ENCODE results near the gene TMEM132D. TPM values are rescaled to one million over a fixed set of nuclear protein-coding genes. Genes with fewer than 3 reads are reported as not detected.

Gene TMEM132D
- total RNA-seq, 2 experiments from 2014 or later, result not detected

GRCh38 chr12:129704232-129704830 lies 199.5 kb downstream of the TMEM132D start:
- Histone ChIP-seq H3K9me2 (ENCODE audit: insufficient read depth, low read length) (no peaks in the 10 kb centered on the region), H3K27ac (ENCODE audit: low read depth, low read length, poor library complexity, severe bottlenecking) (no peak overlapping the region), H3K36me3 (ENCODE audit: insufficient read depth, low read length) (no peaks in the 10 kb centered on the region), H3K79me2 (ENCODE audit: insufficient read depth, low read depth, low read length) (no peaks in the 10 kb centered on the region), H2AFZ (ENCODE audit: low read length) (no peak overlapping the region), H3K4me2 (ENCODE audit: low read length) (no peak overlapping the region), H4K20me1 (ENCODE audit: insufficient read depth, low read length) (no peaks in the 10 kb centered on the region), H3K4me1 (ENCODE audit: insufficient read depth, low read length, poor library complexity, severe bottlenecking) (no peaks in the 10 kb centered on the region), H3K4me3 (ENCODE audit: low read depth, low read length, poor library complexity, severe bottlenecking) (no peak overlapping the region), H3K9me3 (ENCODE audit: low read length) (no peaks in the 10 kb centered on the region)
- no TSS peak for BruUV-seq (replicated peaks)
- POLR2A ChIA-PET, result no interaction called here
- DNase-seq (ENCODE audit: low spot score), result no peak
- intact Hi-C loops (cut with micrococcal nuclease; ENCODE audit: unreplicated experiment), result no loop called here
- CTCF ChIA-PET (ENCODE audit: unreplicated experiment), result no interaction called here
- no peak for TF ChIP-seq EZH2phosphoT487 (IDR thresholded peaks at IDR 0.05; ENCODE audit: borderline replicate concordance, low read depth, low read length)
- TF ChIP-seq, protein P1, sequence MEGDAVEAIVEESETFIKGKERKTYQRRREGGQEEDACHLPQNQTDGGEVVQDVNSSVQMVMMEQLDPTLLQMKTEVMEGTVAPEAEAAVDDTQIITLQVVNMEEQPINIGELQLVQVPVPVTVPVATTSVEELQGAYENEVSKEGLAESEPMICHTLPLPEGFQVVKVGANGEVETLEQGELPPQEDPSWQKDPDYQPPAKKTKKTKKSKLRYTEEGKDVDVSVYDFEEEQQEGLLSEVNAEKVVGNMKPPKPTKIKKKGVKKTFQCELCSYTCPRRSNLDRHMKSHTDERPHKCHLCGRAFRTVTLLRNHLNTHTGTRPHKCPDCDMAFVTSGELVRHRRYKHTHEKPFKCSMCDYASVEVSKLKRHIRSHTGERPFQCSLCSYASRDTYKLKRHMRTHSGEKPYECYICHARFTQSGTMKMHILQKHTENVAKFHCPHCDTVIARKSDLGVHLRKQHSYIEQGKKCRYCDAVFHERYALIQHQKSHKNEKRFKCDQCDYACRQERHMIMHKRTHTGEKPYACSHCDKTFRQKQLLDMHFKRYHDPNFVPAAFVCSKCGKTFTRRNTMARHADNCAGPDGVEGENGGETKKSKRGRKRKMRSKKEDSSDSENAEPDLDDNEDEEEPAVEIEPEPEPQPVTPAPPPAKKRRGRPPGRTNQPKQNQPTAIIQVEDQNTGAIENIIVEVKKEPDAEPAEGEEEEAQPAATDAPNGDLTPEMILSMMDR (conservative IDR thresholded peaks at IDR 0.05; ENCODE audit: low read length), result no peak

GRCh38 chr12:129701631-129702101 lies 202.2 kb downstream of the TMEM132D start:
- no peak overlapping the region for H3K4me2 ChIP-seq (ENCODE audit: low read length)
- no peak overlapping the region for H3K4me3 ChIP-seq (ENCODE audit: low read depth, low read length, poor library complexity, severe bottlenecking)
- no peaks in the 10 kb centered on the region for H3K36me3 ChIP-seq (ENCODE audit: insufficient read depth, low read length)
- no TSS peak for BruUV-seq (replicated peaks)
- H3K9me3 ChIP-seq (ENCODE audit: low read length), result no peaks in the 10 kb centered on the region
- no peaks in the 10 kb centered on the region for H4K20me1 ChIP-seq (ENCODE audit: insufficient read depth, low read length)
- TF ChIP-seq, protein P1 (conservative IDR thresholded peaks at IDR 0.05; ENCODE audit: low read length), result no peak
- no peak for TF ChIP-seq EZH2phosphoT487 (IDR thresholded peaks at IDR 0.05; ENCODE audit: borderline replicate concordance, low read depth, low read length)
- H3K79me2 ChIP-seq (ENCODE audit: insufficient read depth, low read depth, low read length), result no peaks in the 10 kb centered on the region
- no peaks in the 10 kb centered on the region for H3K9me2 ChIP-seq (ENCODE audit: insufficient read depth, low read length)
- ChIA-PET POLR2A (no interaction called here), CTCF (ENCODE audit: unreplicated experiment) (no interaction called here)
- no peak for DNase-seq (ENCODE audit: low spot score)
- no peak overlapping the region for H3K27ac ChIP-seq (ENCODE audit: low read depth, low read length, poor library complexity, severe bottlenecking)
- no peak overlapping the region for H2AFZ ChIP-seq (ENCODE audit: low read length)
- H3K4me1 ChIP-seq (ENCODE audit: insufficient read depth, low read length, poor library complexity, severe bottlenecking), result no peaks in the 10 kb centered on the region
- intact Hi-C loops (cut with micrococcal nuclease; ENCODE audit: unreplicated experiment), result no loop called here

DNA sequence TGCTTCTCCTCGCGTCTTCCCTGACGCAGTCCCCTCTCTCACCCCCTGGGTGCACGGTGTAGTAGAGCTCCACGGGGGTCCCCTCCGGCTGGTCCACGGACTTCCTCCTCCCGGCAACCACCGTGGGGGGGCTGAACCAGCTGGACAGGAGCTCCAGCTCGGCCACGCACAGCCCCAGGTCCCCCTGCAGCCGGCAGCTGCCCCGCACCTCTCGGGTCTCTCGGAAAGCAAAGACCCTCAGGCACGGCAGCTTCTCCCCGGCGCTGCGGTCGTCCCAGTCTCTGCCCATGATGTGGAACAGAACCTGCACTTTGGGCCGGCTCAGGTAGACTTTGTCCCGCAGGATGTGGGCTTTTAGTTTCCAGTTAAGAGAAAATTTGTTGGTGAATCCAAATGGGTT lies 203.8 kb downstream of the TMEM132D start:
- intact Hi-C loops (cut with micrococcal nuclease; ENCODE audit: unreplicated experiment), result no loop called here

More for the DNA sequence above, 203.8 kb downstream of the TMEM132D start:
- Histone ChIP-seq H3K9me2 (ENCODE audit: insufficient read depth, low read length) (no peaks in the 10 kb centered on the region), H2AFZ (ENCODE audit: low read length) (no peak overlapping the region), H4K20me1 (ENCODE audit: insufficient read depth, low read length) (no peaks in the 10 kb centered on the region), H3K4me2 (ENCODE audit: low read length) (no peak overlapping the region), H3K79me2 (ENCODE audit: insufficient read depth, low read depth, low read length) (no peaks in the 10 kb centered on the region), H3K4me1 (ENCODE audit: insufficient read depth, low read length, poor library complexity, severe bottlenecking) (no peaks in the 10 kb centered on the region), H3K36me3 (ENCODE audit: insufficient read depth, low read length) (no peaks in the 10 kb centered on the region), H3K4me3 (ENCODE audit: low read depth, low read length, poor library complexity, severe bottlenecking) (no peak overlapping the region), H3K9me3 (ENCODE audit: low read length) (no peaks in the 10 kb centered on the region), H3K27ac (ENCODE audit: low read depth, low read length, poor library complexity, severe bottlenecking) (no peak overlapping the region)
- ChIA-PET CTCF (ENCODE audit: unreplicated experiment) (no interaction called here), POLR2A (no interaction called here)
- no TSS peak for BruUV-seq (replicated peaks)
- no peak for DNase-seq (ENCODE audit: low spot score)
- TF ChIP-seq, protein P1 (conservative IDR thresholded peaks at IDR 0.05; ENCODE audit: low read length), result no peak
- TF ChIP-seq EZH2phosphoT487 (IDR thresholded peaks at IDR 0.05; ENCODE audit: borderline replicate concordance, low read depth, low read length), result no peak

All from OCI-LY7 (cell line).